Measurements from ENCODE around the gene HK1.
A peak's percentile ranks its signal among the peaks of the same experiment; 100 is the strongest.

HK1 gene

DNA sequence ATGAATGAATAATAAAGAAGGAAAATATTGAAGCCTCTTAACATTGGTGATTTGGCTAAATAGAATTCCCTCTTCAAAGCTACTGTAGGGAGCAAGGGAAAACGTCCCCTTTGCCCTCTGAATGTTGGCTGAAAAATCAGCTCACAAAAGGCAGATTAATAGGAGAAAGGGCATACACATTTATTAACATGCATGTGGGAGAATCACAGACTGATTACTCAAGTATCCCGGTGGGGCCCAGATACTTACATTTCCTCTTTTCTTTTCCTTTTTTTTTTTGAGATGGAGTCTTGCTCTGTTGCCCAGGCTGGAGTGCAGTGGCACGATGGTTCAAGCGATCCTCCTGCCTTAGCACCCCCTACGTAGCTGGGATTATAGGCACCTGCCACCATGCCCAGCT is 68.5 kb downstream of the HK1 start:
- Histone ChIP-seq H3K79me2 (ENCODE audit: low read length) (no peaks in the 10 kb centered on the region), H3K9me3 (ENCODE audit: insufficient read depth, low read length) (no peaks in the 10 kb centered on the region), H3K27ac (ENCODE audit: low read length) (no peak overlapping the region), H3K27me3 (ENCODE audit: low read depth, low read length) (no peaks in the 10 kb centered on the region), H3K36me3 (replicated peaks; ENCODE audit: low read depth, low read length) (peaks cover 5% of the 10 kb centered on the region), H3K4me1 (ENCODE audit: low read length) (peaks cover 14% of the 10 kb centered on the region), H2AFZ (ENCODE audit: low read depth, low read length) (no peak overlapping the region), H3K4me3 (ENCODE audit: low read length) (no peak overlapping the region), H4K20me1 (ENCODE audit: insufficient read depth, low read length) (0 out of 2 replicates have a peak, but pooled peaks cover 6% of the 10 kb centered on the region), H3K9ac (ENCODE audit: low read length) (no peak overlapping the region), H3K4me2 (ENCODE audit: low read length) (no peak overlapping the region)
- TF ChIP-seq EZH2phosphoT487 (IDR thresholded peaks at IDR 0.05; ENCODE audit: low read depth) = no peak
- TF ChIP-seq, protein P1, sequence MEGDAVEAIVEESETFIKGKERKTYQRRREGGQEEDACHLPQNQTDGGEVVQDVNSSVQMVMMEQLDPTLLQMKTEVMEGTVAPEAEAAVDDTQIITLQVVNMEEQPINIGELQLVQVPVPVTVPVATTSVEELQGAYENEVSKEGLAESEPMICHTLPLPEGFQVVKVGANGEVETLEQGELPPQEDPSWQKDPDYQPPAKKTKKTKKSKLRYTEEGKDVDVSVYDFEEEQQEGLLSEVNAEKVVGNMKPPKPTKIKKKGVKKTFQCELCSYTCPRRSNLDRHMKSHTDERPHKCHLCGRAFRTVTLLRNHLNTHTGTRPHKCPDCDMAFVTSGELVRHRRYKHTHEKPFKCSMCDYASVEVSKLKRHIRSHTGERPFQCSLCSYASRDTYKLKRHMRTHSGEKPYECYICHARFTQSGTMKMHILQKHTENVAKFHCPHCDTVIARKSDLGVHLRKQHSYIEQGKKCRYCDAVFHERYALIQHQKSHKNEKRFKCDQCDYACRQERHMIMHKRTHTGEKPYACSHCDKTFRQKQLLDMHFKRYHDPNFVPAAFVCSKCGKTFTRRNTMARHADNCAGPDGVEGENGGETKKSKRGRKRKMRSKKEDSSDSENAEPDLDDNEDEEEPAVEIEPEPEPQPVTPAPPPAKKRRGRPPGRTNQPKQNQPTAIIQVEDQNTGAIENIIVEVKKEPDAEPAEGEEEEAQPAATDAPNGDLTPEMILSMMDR (IDR thresholded peaks at IDR 0.05; ENCODE audit: low read depth, low read length) = no peak

DNA sequence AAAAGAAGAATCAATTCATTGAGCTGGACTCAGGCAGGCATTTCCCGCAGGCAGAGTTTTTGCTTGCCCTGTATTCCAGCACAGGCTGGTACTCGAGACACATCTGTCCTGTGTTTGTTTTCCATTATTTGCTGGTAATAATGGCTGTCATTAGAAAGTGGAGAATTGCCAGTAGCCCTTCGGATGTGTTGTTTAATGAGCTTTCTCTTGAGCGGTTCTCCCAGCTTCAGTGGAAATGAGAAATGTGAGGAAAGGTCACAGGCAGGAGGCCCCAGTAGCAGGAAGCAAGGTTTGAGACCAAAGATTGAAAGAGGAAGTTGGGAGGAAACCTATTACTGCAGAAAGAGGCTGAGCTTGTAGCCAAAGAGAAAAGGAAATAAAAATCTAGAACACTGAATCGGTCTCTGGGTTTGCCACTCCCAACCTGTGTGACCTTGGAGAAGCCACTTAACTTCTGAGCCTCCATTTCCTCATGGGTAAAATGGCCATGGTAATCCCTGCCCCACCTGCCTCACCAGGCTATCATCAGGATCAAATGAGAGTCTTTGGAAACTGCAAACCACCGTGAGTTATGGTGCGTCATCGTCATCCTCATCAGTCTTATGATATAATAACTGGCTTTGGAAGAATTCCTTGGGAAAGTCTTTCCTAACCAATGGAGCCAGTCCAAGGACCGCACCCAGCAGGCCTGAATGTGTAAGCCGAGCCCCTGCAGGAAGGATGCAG is 70.7 kb downstream of the HK1 start:
- Histone ChIP-seq H3K27ac (ENCODE audit: low read length) (no peak overlapping the region), H3K4me3 (ENCODE audit: low read length) (no peak overlapping the region), H2AFZ (ENCODE audit: low read depth, low read length) (no peak overlapping the region), H4K20me1 (ENCODE audit: insufficient read depth, low read length) (no peaks in the 10 kb centered on the region), H3K9ac (ENCODE audit: low read length) (no peak overlapping the region), H3K36me3 (replicated peaks; ENCODE audit: low read depth, low read length) (peaks cover 4% of the 10 kb centered on the region), H3K79me2 (ENCODE audit: low read length) (no peaks in the 10 kb centered on the region), H3K9me3 (ENCODE audit: insufficient read depth, low read length) (no peaks in the 10 kb centered on the region), H3K4me1 (ENCODE audit: low read length) (peaks cover 14% of the 10 kb centered on the region), H3K4me2 (ENCODE audit: low read length) (peak overlapping the region; percentile 22; the same call in 1 of the 2 replicates), H3K27me3 (ENCODE audit: low read depth, low read length) (no peaks in the 10 kb centered on the region)
- no peak for TF ChIP-seq EZH2phosphoT487 (IDR thresholded peaks at IDR 0.05; ENCODE audit: low read depth)
- TF ChIP-seq, protein P1 (IDR thresholded peaks at IDR 0.05; ENCODE audit: low read depth, low read length) = no peak

DNA sequence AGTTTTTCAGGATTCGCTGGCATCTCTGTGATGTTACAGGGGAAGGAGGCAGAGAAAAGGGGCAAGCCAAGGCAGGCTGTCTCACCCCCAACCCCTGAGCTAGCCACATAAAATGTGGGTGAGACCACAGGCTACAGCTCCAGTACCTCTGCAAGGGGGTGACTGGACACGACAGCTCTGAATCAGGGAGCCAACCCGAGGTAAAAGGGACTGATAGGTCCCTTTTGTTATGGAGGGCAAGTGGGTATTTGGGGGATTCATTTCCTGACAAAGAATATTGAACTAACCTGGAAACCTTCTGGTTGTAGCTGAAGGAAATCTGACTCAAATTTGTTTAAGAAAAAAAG is 71.2 kb downstream of the HK1 start:
- no peaks in the 10 kb centered on the region for H3K36me3 ChIP-seq (replicated peaks; ENCODE audit: low read depth, low read length)
- no peak overlapping the region for H3K9ac ChIP-seq (ENCODE audit: low read length)
- no peaks in the 10 kb centered on the region for H4K20me1 ChIP-seq (ENCODE audit: insufficient read depth, low read length)
- no peaks in the 10 kb centered on the region for H3K9me3 ChIP-seq (ENCODE audit: insufficient read depth, low read length)
- H3K4me2 ChIP-seq (ENCODE audit: low read length) = no peak overlapping the region
- H3K27me3 ChIP-seq (ENCODE audit: low read depth, low read length) = no peaks in the 10 kb centered on the region
- no peak overlapping the region for H2AFZ ChIP-seq (ENCODE audit: low read depth, low read length)
- no peak overlapping the region for H3K27ac ChIP-seq (ENCODE audit: low read length)
- peaks cover 14% of the 10 kb centered on the region for H3K4me1 ChIP-seq (ENCODE audit: low read length)
- TF ChIP-seq, protein P1 (IDR thresholded peaks at IDR 0.05; ENCODE audit: low read depth, low read length) = no peak
- no peak for TF ChIP-seq EZH2phosphoT487 (IDR thresholded peaks at IDR 0.05; ENCODE audit: low read depth)
- H3K4me3 ChIP-seq (ENCODE audit: low read length) = no peak overlapping the region
- H3K79me2 ChIP-seq (ENCODE audit: low read length) = no peaks in the 10 kb centered on the region

DNA sequence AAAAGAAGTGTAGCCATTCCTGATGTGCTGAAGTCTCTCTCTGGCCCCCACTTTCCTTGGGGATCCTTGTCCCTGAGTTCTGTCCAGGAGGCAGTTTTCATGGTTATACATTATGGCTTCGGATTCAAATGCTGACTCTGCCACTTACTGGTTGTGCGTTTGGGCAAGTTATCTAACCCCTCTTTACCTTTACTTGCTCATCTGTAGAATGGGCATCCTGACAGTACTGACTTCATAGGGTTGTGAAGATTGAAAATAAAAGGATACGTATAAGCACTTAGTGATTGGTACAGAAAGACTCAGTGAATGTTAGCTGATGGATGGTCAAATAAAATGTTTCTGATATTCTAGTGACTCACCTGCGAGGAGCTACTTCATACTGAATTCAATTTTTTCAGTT is 73.3 kb downstream of the HK1 start:
- Histone ChIP-seq H3K4me3 (ENCODE audit: low read length) (no peak overlapping the region), H3K27ac (ENCODE audit: low read length) (no peak overlapping the region), H4K20me1 (ENCODE audit: insufficient read depth, low read length) (no peaks in the 10 kb centered on the region), H3K9ac (ENCODE audit: low read length) (no peak overlapping the region), H3K9me3 (ENCODE audit: insufficient read depth, low read length) (no peaks in the 10 kb centered on the region), H3K36me3 (replicated peaks; ENCODE audit: low read depth, low read length) (no peaks in the 10 kb centered on the region), H3K4me2 (ENCODE audit: low read length) (no peak overlapping the region), H3K79me2 (ENCODE audit: low read length) (no peaks in the 10 kb centered on the region), H3K27me3 (ENCODE audit: low read depth, low read length) (no peaks in the 10 kb centered on the region), H3K4me1 (ENCODE audit: low read length) (peaks cover 14% of the 10 kb centered on the region), H2AFZ (ENCODE audit: low read depth, low read length) (no peak overlapping the region)
- no peak for TF ChIP-seq EZH2phosphoT487 (IDR thresholded peaks at IDR 0.05; ENCODE audit: low read depth)
- TF ChIP-seq, protein P1 (IDR thresholded peaks at IDR 0.05; ENCODE audit: low read depth, low read length) = no peak
